ENCODE results near the gene CUL3. TPM values are rescaled to one million over a fixed set of nuclear protein-coding genes. Genes with fewer than 3 reads are reported as not detected.

Gene CUL3
- polyA plus RNA-seq, 3 donors, result 12.3 to 28.7 (median 12.9) TPM

DNA sequence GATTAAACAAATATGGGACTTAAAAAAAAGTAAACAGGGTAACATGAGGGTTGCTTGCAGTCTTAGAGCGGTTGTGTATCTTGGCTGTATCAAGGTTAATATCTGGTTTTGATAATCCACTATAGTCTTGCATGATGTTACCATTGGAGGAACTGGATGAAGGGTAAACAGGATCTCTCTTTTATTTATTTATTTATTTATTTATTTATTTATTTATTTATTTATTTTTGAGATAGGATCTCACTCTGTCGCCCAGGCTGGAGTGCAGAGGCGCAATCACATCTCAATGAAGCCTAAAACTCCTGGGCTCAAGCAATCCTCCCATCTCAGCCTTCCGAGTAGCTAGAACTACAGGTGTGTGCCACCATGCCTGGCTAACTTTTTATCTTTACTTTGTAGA lies 140.4 kb downstream of the CUL3 start:
- H2AFZ ChIP-seq (ENCODE audit: insufficient read depth, low read depth, low read length, poor library complexity, severe bottlenecking), result no peak overlapping the region
- H3K4me1 ChIP-seq (ENCODE audit: control insufficient read depth in 1 of 2, insufficient read depth in 2 of 2, low read length in 2 of 2), result peaks cover 14 to 17% of the 10 kb centered on the region in 2 donors
- H3K4me3 ChIP-seq (replicated peaks in 1 of 3; ENCODE audit: low read depth in 2 of 3, low read length in 3 of 3), result no peak overlapping the region
- no peaks in the 10 kb centered on the region for H3K27me3 ChIP-seq (ENCODE audit: control insufficient read depth in 2 of 2, insufficient read depth in 2 of 2, low read length in 2 of 2)
- H3K36me3 ChIP-seq (replicated peaks in 1 of 2; ENCODE audit: control insufficient read depth in 1 of 2, insufficient read depth in 2 of 2, low read length in 2 of 2), result no peaks in the 10 kb centered on the region
- no peak for DNase-seq
- H3K9ac ChIP-seq (ENCODE audit: insufficient read depth, low read length, poor library complexity, severe bottlenecking), result no peak overlapping the region
- peaks cover 0 to 3% (median 0%) of the 10 kb centered on the region in 7 donors for H3K9me3 Mint-ChIP-seq
- WGBS (ENCODE audit: insufficient coverage), result 96% methylated on average over 4 of the region's 4 CpGs
- no peak for TF ChIP-seq CTCF (IDR thresholded peaks at IDR 0.05)
- no peaks in the 10 kb centered on the region for H3K9me3 ChIP-seq (replicated peaks in 1 of 2; ENCODE audit: control insufficient read depth in 1 of 2, insufficient read depth in 1 of 2, low read length in 2 of 2)
- no peaks in the 10 kb centered on the region for H4K20me1 ChIP-seq (ENCODE audit: insufficient read depth, low read length)
- peaks cover 7 to 25% (median 11%) of the 10 kb centered on the region in 3 donors for H3K27me3 Mint-ChIP-seq (ENCODE audit: low read depth in 3 of 3)
- H3K27ac Mint-ChIP-seq, result no peak overlapping the region
- no peaks in the 10 kb centered on the region for H3K36me3 Mint-ChIP-seq
- intact Hi-C loops (cut with micrococcal nuclease), result loop anchor here in 1 of 2 donors (5.0 kb wide), 2 partner anchors 37 to 77 kb away; no protein-coding TSS in a partner anchor
- H3K27ac ChIP-seq (ENCODE audit: low read depth in 1 of 2, low read length in 2 of 2), result no peak overlapping the region
- H3K79me2 ChIP-seq (ENCODE audit: insufficient read depth, low read length), result no peaks in the 10 kb centered on the region
- no peak overlapping the region for H3K4me3 Mint-ChIP-seq
- H3K4me2 ChIP-seq (replicated peaks; ENCODE audit: extremely low read depth, low read length, poor library complexity, severe bottlenecking), result no peak overlapping the region
- H3K4me1 Mint-ChIP-seq, result peaks cover 28% of the 10 kb centered on the region

DNA sequence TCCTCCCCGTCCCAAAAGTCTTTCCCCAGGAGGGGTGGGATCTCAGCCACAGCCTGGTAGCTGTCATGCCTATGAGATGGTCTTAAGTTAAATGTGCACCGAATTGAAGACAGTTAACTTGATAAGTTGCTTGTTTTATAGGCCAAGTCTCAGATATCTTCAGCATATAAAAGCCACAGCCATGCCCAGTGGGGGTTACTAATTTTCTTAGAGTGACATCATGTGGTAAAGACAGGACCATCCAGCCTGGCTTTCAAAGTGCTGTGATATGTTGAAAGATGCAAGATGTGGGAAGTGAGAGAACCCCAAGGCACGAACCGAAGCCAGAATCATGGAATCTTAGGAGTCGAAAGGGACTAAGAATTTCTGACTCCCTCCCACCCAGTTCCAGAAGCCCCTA lies 141.1 kb downstream of the CUL3 start:
- intact Hi-C loops (cut with micrococcal nuclease), result loop anchor here in 1 of 2 donors (5.0 kb wide), 2 partner anchors 37 to 77 kb away; no protein-coding TSS in a partner anchor
- no peaks in the 10 kb centered on the region for H4K20me1 ChIP-seq (ENCODE audit: insufficient read depth, low read length)
- H3K9me3 Mint-ChIP-seq, result peaks cover 0 to 3% (median 0%) of the 10 kb centered on the region in 7 donors
- no peaks in the 10 kb centered on the region for H3K36me3 ChIP-seq (replicated peaks in 1 of 2; ENCODE audit: control insufficient read depth in 1 of 2, insufficient read depth in 2 of 2, low read length in 2 of 2)
- peaks cover 7 to 25% (median 11%) of the 10 kb centered on the region in 3 donors for H3K27me3 Mint-ChIP-seq (ENCODE audit: low read depth in 3 of 3)
- H3K4me2 ChIP-seq (replicated peaks; ENCODE audit: extremely low read depth, low read length, poor library complexity, severe bottlenecking), result no peak overlapping the region
- no peaks in the 10 kb centered on the region for H3K79me2 ChIP-seq (ENCODE audit: insufficient read depth, low read length)
- H3K9ac ChIP-seq (ENCODE audit: insufficient read depth, low read length, poor library complexity, severe bottlenecking), result no peak overlapping the region
- H3K36me3 Mint-ChIP-seq, result no peaks in the 10 kb centered on the region
- no peaks in the 10 kb centered on the region for H3K9me3 ChIP-seq (replicated peaks in 1 of 2; ENCODE audit: control insufficient read depth in 1 of 2, insufficient read depth in 1 of 2, low read length in 2 of 2)
- no peak for DNase-seq
- H3K4me1 Mint-ChIP-seq, result peaks cover 28% of the 10 kb centered on the region
- H3K27me3 ChIP-seq (ENCODE audit: control insufficient read depth in 2 of 2, insufficient read depth in 2 of 2, low read length in 2 of 2), result no peaks in the 10 kb centered on the region
- WGBS (ENCODE audit: insufficient coverage), result 60% methylated on average over 2 of the region's 5 CpGs
- H2AFZ ChIP-seq (ENCODE audit: insufficient read depth, low read depth, low read length, poor library complexity, severe bottlenecking), result no peak overlapping the region
- no peak overlapping the region for H3K27ac Mint-ChIP-seq
- H3K4me3 Mint-ChIP-seq, result no peak overlapping the region
- H3K27ac ChIP-seq (ENCODE audit: low read depth in 1 of 2, low read length in 2 of 2), result no peak overlapping the region
- peaks cover 14 to 17% of the 10 kb centered on the region in 2 donors for H3K4me1 ChIP-seq (ENCODE audit: control insufficient read depth in 1 of 2, insufficient read depth in 2 of 2, low read length in 2 of 2)
- H3K4me3 ChIP-seq (replicated peaks in 1 of 3; ENCODE audit: low read depth in 2 of 3, low read length in 3 of 3), result no peak overlapping the region
- TF ChIP-seq CTCF (IDR thresholded peaks at IDR 0.05), result no peak
